GM19238 (cell line): Measurements from ENCODE around the gene FHOD3.

Experiments
- DNase-seq: peaks from one replicate; pipeline ENCODE4 v3.0.0; 2011; ENCODE audit warnings: low spot score; ENCODE audit not compliant: insufficient read length

The FHOD3 gene

GRCh38 chr18:36321658-36322407, 24.3 kb downstream of the FHOD3 start:
- no peak for DNase-seq

GRCh38 chr18:36322408-36322728, 24.9 kb downstream of the FHOD3 start:
- DNase-seq: no peak

- DNase-seq: no peak
Observed at GRCh38 chr18:36322734-36323133, 25.2 kb downstream of the FHOD3 start.

- no peak for DNase-seq
Observed at GRCh38 chr18:36323421-36323820, 25.9 kb downstream of the FHOD3 start.

- no peak for DNase-seq
Observed at GRCh38 chr18:36325846-36326245, 28.3 kb downstream of the FHOD3 start.

GRCh38 chr18:36326771-36327170, 29.3 kb downstream of the FHOD3 start:
- no peak for DNase-seq

- DNase-seq: no peak
Observed at GRCh38 chr18:36327352-36328316, 30.1 kb downstream of the FHOD3 start.

GRCh38 chr18:36328385-36328858, 30.9 kb downstream of the FHOD3 start:
- no peak for DNase-seq

- DNase-seq: no peak
Observed at GRCh38 chr18:36328916-36329315, 31.4 kb downstream of the FHOD3 start.

GRCh38 chr18:36329684-36330434, 32.3 kb downstream of the FHOD3 start:
- DNase-seq: no peak

GRCh38 chr18:36330435-36331052, 33.0 kb downstream of the FHOD3 start:
- no peak for DNase-seq

- no peak for DNase-seq
Observed at GRCh38 chr18:36331521-36331971, 34.0 kb downstream of the FHOD3 start.

GRCh38 chr18:36333414-36333813, 35.9 kb downstream of the FHOD3 start:
- DNase-seq: no peak

GRCh38 chr18:36334798-36335197, 37.3 kb downstream of the FHOD3 start:
- no peak for DNase-seq

- no peak for DNase-seq
Observed at GRCh38 chr18:36335476-36336279, 38.2 kb downstream of the FHOD3 start.

- no peak for DNase-seq
Observed at GRCh38 chr18:36337679-36338402, 40.3 kb downstream of the FHOD3 start.

- no peak for DNase-seq
Observed at GRCh38 chr18:36338403-36338933, 41.0 kb downstream of the FHOD3 start.

GRCh38 chr18:36340246-36340645, 42.7 kb downstream of the FHOD3 start:
- DNase-seq: no peak

GRCh38 chr18:36341944-36342343, 44.4 kb downstream of the FHOD3 start:
- no peak for DNase-seq
